Testis (tissue), 2 donors: ENCODE measurements around the gene STRIT1.

Experiments
- POLR2A ChIP-seq: fragments of 450-650 bp; IDR thresholded peaks from one replicate; pipeline ENCODE4 v1.6.1; 2017; ENCODE audit warnings: antibody characterized with exemption, mild to moderate bottlenecking, moderate library complexity
- TF ChIP-seq, protein P1 (sequence below), 3 experiments: fragments of 450-650 bp in 2 of 3; fragments of 200-600 bp in 1 of 3; sonication (generic) in 1 of 3; IDR thresholded peaks; one replicate each; pipeline ENCODE4 v1.5.1; 2016 to 2019; ENCODE audit warnings: antibody characterized with exemption in 3 of 3, mild to moderate bottlenecking in 2 of 3, moderate library complexity in 1 of 3

DNA sequence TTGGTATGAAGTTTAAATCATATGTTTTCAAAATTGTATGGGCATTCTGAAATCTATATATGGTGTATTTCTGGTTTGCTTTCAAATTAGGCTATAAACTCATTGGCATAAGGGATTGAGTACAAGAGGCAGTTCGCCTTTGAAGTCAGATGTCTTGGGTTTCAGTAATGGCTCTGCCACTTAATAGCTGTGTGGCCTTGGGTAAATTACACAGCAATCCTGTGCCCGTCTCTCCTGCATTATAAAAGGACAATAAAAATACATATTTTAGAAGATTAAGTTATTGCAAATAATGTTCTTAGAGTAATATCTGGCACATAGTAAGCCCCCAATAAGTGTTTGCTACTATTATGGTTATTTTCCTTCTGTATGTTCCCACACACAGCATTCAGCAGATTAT is 20.4 kb upstream of the STRIT1 start:
- TF ChIP-seq, protein P1, sequence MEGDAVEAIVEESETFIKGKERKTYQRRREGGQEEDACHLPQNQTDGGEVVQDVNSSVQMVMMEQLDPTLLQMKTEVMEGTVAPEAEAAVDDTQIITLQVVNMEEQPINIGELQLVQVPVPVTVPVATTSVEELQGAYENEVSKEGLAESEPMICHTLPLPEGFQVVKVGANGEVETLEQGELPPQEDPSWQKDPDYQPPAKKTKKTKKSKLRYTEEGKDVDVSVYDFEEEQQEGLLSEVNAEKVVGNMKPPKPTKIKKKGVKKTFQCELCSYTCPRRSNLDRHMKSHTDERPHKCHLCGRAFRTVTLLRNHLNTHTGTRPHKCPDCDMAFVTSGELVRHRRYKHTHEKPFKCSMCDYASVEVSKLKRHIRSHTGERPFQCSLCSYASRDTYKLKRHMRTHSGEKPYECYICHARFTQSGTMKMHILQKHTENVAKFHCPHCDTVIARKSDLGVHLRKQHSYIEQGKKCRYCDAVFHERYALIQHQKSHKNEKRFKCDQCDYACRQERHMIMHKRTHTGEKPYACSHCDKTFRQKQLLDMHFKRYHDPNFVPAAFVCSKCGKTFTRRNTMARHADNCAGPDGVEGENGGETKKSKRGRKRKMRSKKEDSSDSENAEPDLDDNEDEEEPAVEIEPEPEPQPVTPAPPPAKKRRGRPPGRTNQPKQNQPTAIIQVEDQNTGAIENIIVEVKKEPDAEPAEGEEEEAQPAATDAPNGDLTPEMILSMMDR (IDR thresholded peaks at IDR 0.05), result no peak
- TF ChIP-seq POLR2A, result no peak
